Ureter (tissue), 1 donor: Measurements from ENCODE around the gene PRKD1. TPM values are rescaled to one million over a fixed set of nuclear protein-coding genes. Genes with fewer than 3 reads are reported as not detected.

ENCODE experiments used
- DNase-seq: peaks from one replicate; pipeline ENCODE4 v3.0.0-alpha.2; 2020; ENCODE audit warnings: low spot score
- total RNA-seq: library from RNA; stranded (reverse); gene quantifications from one replicate; pipeline ENCODE4 v1.2.4, GENCODE V29; 2023
- donor health status: DM: yes; HTN: yes; CAD: no.

PRKD1 gene
- total RNA-seq, 1 donor from 2014 or later = 19.8 TPM

- DNase-seq = no peak
These were observed 246.3 kb downstream of the PRKD1 start for GRCh38 chr14:29681316-29681715.

GRCh38 chr14:29674566-29675285 lies 252.9 kb downstream of the PRKD1 start:
- no peak for DNase-seq

- DNase-seq = no peak
These were observed 254.8 kb downstream of the PRKD1 start for GRCh38 chr14:29672831-29673230.

- DNase-seq = no peak
These were observed 256.6 kb downstream of the PRKD1 start for GRCh38 chr14:29671034-29671433.

- DNase-seq = no peak
These were observed 259.4 kb downstream of the PRKD1 start for GRCh38 chr14:29668201-29668600.

- no peak for DNase-seq
These were observed 263.1 kb downstream of the PRKD1 start for GRCh38 chr14:29664515-29664914.

GRCh38 chr14:29663281-29663801 lies 264.3 kb downstream of the PRKD1 start:
- DNase-seq = no peak

- no peak for DNase-seq
These were observed 272.6 kb downstream of the PRKD1 start for GRCh38 chr14:29654901-29655550.

GRCh38 chr14:29653303-29653702 lies 274.3 kb downstream of the PRKD1 start:
- DNase-seq = no peak

- DNase-seq = no peak
These were observed 275.1 kb downstream of the PRKD1 start for GRCh38 chr14:29652571-29652970.

- no peak for DNase-seq
These were observed 276.9 kb downstream of the PRKD1 start for GRCh38 chr14:29650554-29651269.

- DNase-seq = no peak
These were observed 278.5 kb downstream of the PRKD1 start for GRCh38 chr14:29649170-29649569.

GRCh38 chr14:29648045-29648444 lies 279.6 kb downstream of the PRKD1 start:
- DNase-seq = no peak

GRCh38 chr14:29645117-29645516 lies 282.5 kb downstream of the PRKD1 start:
- DNase-seq = no peak

GRCh38 chr14:29643433-29644211 lies 284.0 kb downstream of the PRKD1 start:
- no peak for DNase-seq

- DNase-seq = peak; percentile 53
These were observed 290.2 kb downstream of the PRKD1 start for GRCh38 chr14:29637411-29637810.

GRCh38 chr14:29636870-29637269 lies 290.8 kb downstream of the PRKD1 start:
- no peak for DNase-seq

GRCh38 chr14:29630566-29631160 lies 297.0 kb downstream of the PRKD1 start:
- no peak for DNase-seq

GRCh38 chr14:29629839-29630238 lies 297.8 kb downstream of the PRKD1 start:
- no peak for DNase-seq

GRCh38 chr14:29627137-29627536 lies 300.5 kb downstream of the PRKD1 start:
- no peak for DNase-seq

GRCh38 chr14:29618323-29619067 lies 309.2 kb downstream of the PRKD1 start:
- DNase-seq = no peak
